ENCODE results near the gene GALNT8.

- TF ChIP-seq, protein P1, sequence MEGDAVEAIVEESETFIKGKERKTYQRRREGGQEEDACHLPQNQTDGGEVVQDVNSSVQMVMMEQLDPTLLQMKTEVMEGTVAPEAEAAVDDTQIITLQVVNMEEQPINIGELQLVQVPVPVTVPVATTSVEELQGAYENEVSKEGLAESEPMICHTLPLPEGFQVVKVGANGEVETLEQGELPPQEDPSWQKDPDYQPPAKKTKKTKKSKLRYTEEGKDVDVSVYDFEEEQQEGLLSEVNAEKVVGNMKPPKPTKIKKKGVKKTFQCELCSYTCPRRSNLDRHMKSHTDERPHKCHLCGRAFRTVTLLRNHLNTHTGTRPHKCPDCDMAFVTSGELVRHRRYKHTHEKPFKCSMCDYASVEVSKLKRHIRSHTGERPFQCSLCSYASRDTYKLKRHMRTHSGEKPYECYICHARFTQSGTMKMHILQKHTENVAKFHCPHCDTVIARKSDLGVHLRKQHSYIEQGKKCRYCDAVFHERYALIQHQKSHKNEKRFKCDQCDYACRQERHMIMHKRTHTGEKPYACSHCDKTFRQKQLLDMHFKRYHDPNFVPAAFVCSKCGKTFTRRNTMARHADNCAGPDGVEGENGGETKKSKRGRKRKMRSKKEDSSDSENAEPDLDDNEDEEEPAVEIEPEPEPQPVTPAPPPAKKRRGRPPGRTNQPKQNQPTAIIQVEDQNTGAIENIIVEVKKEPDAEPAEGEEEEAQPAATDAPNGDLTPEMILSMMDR (conservative IDR thresholded peaks at IDR 0.05; ENCODE audit: low read depth, low read length) = no peak
- TF ChIP-seq EZH2 (IDR thresholded peaks at IDR 0.05; ENCODE audit: borderline replicate concordance, low read depth, low read length, poor library complexity, severe bottlenecking) = no peak
These were observed 29.4 kb upstream of the GALNT8 start for GRCh38 chr12:4690760-4691159.

Measured in A673 (cell line).